HG02981 (cell line): ENCODE measurements around the gene ILRUN.
A peak's percentile ranks its signal among the peaks of the same experiment; 100 is the strongest.
"Not testable (repeated sequence)": the region's sequence is repeated elsewhere in the genome, so short reads cannot be mapped to it uniquely, and the experiment has no call there.

ENCODE experiments used
- ATAC-seq: cut with Tn5 transposase; IDR thresholded peaks from one replicate; pipeline ENCODE4 v1.9.1; 2021; ENCODE audit warnings: mild to moderate bottlenecking, moderate library complexity; ENCODE audit not compliant: unreplicated experiment

The ILRUN gene

GRCh38 chr6:34696739-34697543, at the start of gene ILRUN:
ILRUN (minus strand) TSS chr6:34696767; CDS start chr6:34696603, 164 bp downstream.
- peak; percentile 75 for ATAC-seq

DNA sequence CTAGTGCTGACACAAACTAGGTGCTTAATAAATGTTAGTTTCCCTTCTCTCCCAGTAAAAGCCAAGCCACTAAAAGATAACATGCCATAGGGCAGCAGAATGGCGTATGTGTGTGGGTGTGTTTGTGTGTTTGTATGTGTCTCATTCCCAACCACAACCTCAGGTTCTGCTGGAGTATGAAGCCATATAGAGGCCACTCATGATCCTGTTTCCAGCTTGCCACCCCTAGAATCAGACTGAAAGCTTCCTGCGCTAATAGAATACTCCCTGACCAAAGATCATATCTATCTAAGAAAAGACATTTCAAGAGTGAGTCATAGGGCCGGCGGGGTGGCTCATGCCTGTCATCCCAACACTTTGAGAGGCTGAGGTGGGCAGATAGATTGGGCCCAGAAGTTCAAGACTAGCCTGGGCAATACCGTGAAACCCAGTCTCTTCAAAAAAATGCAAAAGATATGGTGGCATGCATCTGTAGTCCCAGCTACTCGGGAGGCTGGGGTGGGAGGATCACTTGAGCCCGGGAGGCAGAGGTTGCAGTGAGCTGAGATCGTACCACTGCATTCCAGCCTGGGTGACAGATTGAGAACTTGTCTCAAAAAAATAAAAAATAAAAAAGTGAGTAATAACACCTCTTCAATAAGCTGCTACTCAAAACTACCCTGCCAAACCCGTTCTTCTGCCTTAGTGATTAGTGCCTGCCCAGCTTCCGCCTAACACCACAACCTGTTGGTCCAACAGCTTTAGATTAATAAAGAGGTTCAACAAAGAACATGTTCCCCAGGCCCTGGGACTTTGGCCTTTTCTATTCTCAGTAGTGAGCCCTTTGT, 48.9 kb upstream of the ILRUN start:
- no peak for ATAC-seq

DNA sequence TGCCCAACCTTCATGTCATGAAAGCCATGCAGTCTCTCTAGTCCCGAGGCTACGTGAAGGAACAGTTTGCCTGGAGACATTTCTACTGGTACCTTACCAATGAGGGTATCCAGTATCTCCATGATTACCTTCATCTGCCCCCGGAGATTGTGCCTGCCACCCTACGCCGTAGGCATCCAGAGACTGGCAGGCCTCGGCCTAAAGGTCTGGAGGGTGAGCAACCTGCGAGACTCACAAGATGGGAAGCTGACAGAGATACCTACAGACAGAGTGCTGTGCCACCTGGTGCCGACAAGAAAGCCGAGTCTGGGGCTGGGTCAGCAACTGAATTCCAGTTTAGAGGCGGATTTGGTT, 47.7 kb upstream of the ILRUN start:
- not testable (repeated sequence) for ATAC-seq

DNA sequence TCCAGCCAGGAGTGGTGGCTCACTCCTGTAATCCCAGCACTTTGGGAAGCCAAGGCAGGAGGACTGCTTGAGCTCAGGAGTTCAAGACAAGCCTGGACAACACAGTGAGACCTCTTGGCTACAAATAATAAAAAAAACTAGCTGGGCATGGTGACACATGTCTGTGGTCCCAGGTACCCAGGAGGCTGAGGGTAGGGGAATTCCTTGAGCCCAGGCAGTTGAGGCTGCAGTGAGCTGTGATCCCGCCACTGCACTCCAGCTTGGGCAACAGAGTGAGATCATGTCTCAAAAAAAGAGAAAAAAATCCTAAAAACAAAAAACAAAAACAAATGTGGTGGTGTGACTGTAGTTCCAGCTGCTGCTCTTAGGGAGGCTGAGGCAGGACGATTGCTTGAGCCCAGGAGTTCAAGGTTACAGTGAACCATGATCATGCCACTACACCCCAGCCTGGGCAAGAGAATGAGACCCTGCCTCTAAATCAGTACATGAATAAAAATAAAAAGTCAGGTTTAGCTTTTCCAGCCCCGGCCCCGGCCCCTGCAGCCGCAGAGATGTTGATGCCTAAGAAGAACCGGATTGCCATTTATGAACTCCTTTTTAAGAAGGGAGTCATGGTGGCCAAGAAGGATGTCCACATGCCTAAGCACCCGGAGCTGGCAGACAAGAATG, 47.2 kb upstream of the ILRUN start:
- no peak for ATAC-seq

DNA sequence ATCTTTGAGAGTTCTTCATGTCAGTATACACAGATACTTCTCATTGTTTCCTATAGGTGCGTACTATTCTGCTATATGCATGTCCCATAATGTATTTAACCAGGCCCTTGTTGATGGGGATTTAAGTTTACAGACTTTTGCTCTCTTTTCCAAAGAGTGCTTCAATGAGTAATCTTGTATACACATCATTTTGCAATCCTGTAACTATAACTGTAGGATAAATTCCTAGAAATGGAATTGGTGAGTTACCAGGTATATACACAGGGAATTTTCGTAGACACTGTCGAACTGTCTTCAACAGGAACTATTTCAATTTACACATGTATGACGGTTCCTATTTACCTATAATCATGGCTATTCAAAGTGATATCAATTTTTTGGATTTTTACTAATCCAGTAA, 45.5 kb upstream of the ILRUN start:
- ATAC-seq = no peak

DNA sequence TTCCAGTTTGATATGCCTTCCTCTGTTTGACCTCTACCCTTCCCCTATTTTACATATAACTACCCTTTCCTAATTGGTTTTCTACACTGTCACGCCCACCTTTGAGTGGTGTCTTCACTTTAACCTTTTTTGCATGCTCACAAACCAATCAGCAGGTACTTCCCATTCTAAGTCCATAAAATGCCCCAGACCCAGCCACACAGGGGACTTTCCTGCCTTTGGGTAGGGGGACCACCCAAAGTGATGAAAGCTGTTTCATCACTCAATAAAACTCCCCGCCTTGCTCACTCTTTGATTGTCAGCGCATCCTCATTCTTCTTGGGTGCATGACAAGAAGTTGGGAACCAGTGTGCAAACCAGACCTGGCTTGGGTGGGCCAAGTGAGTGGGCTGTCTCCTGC, 40.3 kb upstream of the ILRUN start:
- no peak for ATAC-seq

DNA sequence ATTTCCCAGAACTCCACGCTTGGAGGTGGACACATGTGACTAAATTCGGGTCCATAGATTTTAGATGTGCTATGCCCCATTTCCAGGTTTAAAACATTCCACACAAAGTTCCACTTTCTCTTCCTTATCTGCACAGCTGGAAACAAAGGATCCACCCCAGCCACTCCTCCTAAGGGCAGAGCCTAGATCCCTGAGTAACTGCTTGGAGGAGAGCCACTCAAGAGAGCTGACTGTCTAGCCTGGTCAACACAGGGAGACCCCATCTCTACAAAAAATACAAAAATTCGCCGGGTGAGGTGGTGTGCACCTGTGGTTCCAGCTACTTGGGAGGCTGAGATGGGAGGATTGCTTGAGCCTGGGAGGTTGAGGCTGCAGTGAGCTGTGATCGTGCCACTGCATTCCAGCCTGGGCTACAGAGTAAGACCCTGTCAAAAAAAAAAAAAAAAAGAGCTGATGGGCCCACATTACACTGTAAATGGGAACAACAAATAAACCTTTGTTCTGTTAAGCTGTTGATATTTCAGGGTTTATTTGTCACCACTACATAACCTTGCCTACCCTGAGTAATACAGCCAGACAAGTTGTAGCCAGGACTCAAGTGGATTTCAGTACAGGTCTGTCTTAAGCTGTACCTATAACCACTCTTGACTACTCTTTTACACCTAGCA, 35.0 kb upstream of the ILRUN start:
- ATAC-seq = no peak

- no peak for ATAC-seq
Observed at GRCh38 chr6:34729631-34730470, 33.3 kb upstream of the ILRUN start.

- no peak for ATAC-seq
Observed at GRCh38 chr6:34726055-34726454, 29.5 kb upstream of the ILRUN start.

DNA sequence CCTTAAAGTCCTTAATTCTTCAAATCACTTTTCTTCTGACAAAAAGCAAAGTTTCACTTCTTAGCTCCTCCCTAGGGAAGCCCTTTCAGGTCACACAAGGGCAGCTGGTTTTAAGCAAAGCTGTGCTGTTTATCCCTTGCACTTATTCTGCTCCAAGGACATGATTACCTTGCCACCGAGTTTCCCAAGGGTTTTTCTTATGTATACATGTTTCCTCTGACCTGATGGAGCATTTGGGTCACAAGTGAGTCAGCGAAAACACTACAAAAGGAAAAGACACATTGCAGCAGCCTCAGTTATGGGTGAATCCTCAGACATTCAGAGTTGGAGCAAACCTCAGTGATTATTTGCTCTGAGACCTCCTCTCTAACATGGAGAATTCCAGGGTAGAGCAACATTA, 26.6 kb upstream of the ILRUN start:
- ATAC-seq = no peak

DNA sequence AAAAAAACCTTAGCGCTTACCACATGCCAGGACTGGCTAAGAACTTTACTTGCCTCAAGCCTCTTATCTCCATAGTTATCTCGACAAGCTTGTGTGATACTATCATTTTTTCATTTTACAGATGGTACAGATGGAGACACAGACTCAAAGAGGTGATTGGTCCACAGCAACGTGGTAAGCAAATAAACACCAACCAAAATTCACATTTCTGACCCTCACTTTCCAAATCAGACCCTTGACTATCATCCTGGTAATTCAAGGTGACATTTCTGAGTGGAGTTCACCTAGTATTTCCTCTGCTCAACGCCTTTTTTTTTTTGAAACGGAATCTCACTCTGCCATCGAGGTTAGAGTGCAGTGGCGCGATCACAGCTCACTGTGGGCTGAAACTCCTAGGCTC, 25.9 kb upstream of the ILRUN start:
- no peak for ATAC-seq

- ATAC-seq = not testable (repeated sequence)
Observed at GRCh38 chr6:34720160-34720559, 23.6 kb upstream of the ILRUN start.

- not testable (repeated sequence) for ATAC-seq
Observed at GRCh38 chr6:34719646-34720045, 23.1 kb upstream of the ILRUN start.

DNA sequence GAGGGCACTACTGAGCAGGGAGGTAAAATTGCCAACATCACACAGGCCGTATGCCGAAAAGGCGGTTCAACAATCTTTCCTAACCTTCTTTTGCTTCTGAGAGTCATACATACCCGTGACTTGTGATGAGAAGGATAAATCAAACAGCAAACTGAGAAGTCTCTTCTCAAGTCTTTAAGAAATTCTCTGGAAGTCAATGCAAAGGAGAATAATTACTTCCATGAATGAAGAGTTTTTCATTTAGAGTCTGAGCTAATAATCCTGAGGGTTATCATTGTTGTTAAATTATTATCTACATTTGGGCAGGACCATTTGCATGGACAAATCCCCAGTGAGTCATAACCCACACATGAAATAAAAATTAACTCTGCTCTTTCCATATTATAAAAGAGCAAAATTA, 22.4 kb upstream of the ILRUN start:
- no peak for ATAC-seq

DNA sequence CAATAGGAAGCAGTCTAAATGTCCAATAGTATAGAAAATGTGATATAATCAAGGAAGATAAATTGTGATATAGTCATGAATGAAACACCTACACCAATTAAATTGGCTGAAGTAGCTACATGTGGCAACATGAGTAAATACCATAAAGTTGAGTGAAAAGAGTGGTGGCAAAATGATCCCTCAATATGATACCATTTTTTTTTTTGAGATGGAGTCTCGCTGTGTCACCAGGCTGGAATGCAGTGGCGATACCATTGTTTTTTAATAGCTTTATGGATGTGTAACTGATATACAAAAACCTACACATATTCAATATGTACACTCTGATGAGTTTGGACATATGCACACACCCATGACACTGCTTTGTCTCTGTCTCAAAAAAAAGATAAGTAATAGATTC, 20.9 kb upstream of the ILRUN start:
- no peak for ATAC-seq

- no peak for ATAC-seq
Observed at GRCh38 chr6:34714663-34715062, 18.1 kb upstream of the ILRUN start.

GRCh38 chr6:34712881-34713280, 16.3 kb upstream of the ILRUN start:
- not testable (repeated sequence) for ATAC-seq

DNA sequence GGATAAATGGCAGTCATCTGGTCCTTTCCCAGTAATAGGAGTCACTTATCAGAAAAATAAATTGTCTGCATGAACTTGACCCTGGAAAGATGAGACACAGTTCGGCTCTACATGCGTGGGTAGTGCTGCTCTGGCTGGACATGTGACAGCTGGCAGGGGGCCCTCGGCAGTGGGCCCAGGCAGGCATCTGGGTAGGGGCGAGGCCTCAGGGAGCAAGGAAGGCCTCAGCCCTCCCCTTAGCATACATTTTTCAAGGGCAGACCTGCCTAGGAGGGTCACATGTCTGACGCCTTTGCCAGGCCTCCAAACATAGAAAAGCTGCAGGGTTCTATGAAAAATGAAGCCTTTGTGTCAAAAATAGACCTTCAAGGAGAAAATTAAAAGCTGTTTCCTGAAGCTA, 12.8 kb upstream of the ILRUN start:
- ATAC-seq = no peak

DNA sequence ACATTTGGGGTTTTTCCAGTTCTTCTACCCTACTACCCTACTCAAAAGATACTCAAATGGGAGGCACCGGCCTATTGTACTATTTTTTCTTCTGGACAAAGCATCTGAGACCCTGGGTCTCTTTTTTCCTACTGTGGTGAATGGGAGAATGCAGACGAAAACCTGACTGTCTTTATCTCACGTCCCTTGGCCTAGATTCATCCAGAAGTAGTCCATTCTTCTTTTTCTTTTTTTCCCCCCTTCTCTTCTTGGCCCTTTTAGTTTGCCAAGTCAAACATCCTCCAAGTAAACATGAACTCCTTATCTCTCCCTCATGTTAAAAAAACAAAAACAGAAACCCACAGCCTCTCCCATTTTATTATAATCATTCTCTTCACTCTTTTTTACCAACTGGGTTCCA, 8.7 kb upstream of the ILRUN start:
- no peak for ATAC-seq

DNA sequence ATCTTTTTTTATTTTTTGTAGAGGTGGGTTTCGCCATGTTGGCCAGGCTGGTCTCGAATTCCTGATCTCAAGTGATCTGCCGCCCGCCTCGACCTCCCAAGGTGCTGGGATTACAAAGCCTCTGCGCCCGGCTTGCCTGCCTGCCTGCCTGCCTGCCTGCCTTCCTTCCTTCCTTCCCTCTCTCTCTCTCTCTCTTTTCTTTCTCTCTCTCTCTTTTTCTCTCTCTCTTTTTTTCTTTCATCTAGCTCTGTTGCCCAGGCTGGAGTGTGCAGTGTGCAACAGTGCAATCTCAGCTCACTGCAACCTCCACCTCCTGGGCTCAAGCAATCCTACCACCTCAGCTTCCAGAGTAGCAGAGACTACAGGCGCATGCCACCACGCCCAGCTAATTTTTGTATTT, 4.6 kb upstream of the ILRUN start:
- ATAC-seq = no peak
